ENCODE measurements around the gene ASPM. TPM values are rescaled to one million over a fixed set of nuclear protein-coding genes. Genes with fewer than 3 reads are reported as not detected.
"Not testable (repeated sequence)": the region's sequence is repeated elsewhere in the genome, so short reads cannot be mapped to it uniquely, and the experiment has no call there.

ASPM gene
- total RNA-seq, 2 experiments from 2014 or later, result 25.8 to 25.9 TPM

GRCh38 chr1:197083474-197083873, 63.0 kb downstream of the ASPM start:
- ChIA-PET CTCF (no interaction called here), POLR2A (no interaction called here)

- POLR2A ChIA-PET, result no interaction called here
- CTCF ChIA-PET, result no interaction called here
These were observed 65.2 kb downstream of the ASPM start for GRCh38 chr1:197081117-197081753.

- ChIA-PET CTCF (no interaction called here), POLR2A (no interaction called here)
These were observed 66.1 kb downstream of the ASPM start for GRCh38 chr1:197080323-197080722.

- ChIA-PET CTCF (no interaction called here), POLR2A (no interaction called here)
These were observed 69.9 kb downstream of the ASPM start for GRCh38 chr1:197076585-197076984.

GRCh38 chr1:197073978-197074377, 72.5 kb downstream of the ASPM start:
- ChIA-PET CTCF (no interaction called here), POLR2A (no interaction called here)

GRCh38 chr1:197067457-197067818, 79.0 kb downstream of the ASPM start:
- ChIA-PET POLR2A (no interaction called here), CTCF (no interaction called here)

- CTCF ChIA-PET, result no interaction called here
- POLR2A ChIA-PET, result no interaction called here
These were observed 79.6 kb downstream of the ASPM start, which contains the start of gene F13B for GRCh38 chr1:197066719-197067456. Gene F13B, minus strand, starts transcription at chr1:197067260. Its CDS starts 37 bp downstream, at chr1:197067223.

- POLR2A ChIA-PET, result no interaction called here
- CTCF ChIA-PET, result no interaction called here
These were observed 80.2 kb downstream of the ASPM start for GRCh38 chr1:197066277-197066676.

GRCh38 chr1:197065559-197065958, 80.9 kb downstream of the ASPM start:
- ChIA-PET CTCF (no interaction called here), POLR2A (no interaction called here)

GRCh38 chr1:197063212-197063611, 83.3 kb downstream of the ASPM start:
- POLR2A ChIA-PET, result no interaction called here
- CTCF ChIA-PET, result no interaction called here

GRCh38 chr1:197062692-197063091, 83.8 kb downstream of the ASPM start:
- CTCF ChIA-PET, result no interaction called here
- POLR2A ChIA-PET, result no interaction called here

GRCh38 chr1:197049100-197049499, 97.4 kb downstream of the ASPM start:
- POLR2A ChIA-PET, result no interaction called here
- CTCF ChIA-PET, result no interaction called here

- ChIA-PET POLR2A (no interaction called here), CTCF (no interaction called here)
These were observed 103.7 kb downstream of the ASPM start for GRCh38 chr1:197042676-197043341.

GRCh38 chr1:197041486-197042353, 104.7 kb downstream of the ASPM start:
- ChIA-PET CTCF (no interaction called here), POLR2A (no interaction called here)

- ChIA-PET POLR2A (no interaction called here), CTCF (no interaction called here)
These were observed 109.6 kb downstream of the ASPM start for GRCh38 chr1:197036861-197037260.

- CTCF ChIA-PET, POLR2A ChIA-PET: not testable (repeated sequence)
These were observed 111.7 kb downstream of the ASPM start for GRCh38 chr1:197034631-197035339.

Measured in activated CD8-positive, alpha-beta memory T cell treated with anti-CD3 and anti-CD28 coated beads for 36 hours (primary cell).